NCI-H345 (cell line): ENCODE data around the gene TMEM30A.

Experiments
- DNase-seq: peaks from one replicate; lab custom pipeline; 2025; lab: John Stamatoyannopoulos, UW

The TMEM30A gene

DNA sequence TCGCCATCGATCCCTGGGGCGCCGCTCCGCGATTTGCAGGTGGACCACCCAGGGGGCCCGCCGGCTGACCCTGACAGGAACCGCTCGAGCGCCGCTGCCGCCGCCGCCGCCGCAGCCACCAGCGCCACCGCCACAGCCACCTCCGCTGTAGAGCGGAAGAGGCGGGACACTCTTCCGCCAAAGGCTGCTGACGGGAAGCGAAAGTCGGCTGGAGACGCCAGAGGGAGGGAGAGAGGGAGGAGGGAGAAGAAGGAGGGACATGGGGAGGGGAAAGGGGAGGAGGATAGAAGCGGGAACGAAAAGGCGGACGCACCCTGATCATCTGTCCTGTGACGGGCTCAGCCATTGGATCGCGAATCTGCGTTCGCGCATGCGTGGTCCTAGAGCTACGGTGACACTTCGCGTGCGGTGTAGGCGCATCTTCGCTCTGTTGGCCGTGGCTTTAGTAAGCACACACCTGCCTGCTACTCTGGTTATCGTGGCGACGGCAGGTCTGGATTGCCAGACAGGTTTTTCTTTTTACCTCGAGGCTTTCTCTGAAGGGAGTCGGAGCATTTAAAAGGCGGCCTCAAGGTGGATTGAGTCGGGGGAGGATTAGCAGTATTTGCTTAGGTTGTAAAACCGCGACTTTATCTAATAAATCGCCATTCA, at the start of gene TMEM30A:
Gene TMEM30A, minus strand, starts transcription at position 161 of the 651 bp plus-strand sequence. Its CDS starts 154 bp downstream, at position 7.
- DNase-seq: peak; percentile 98

DNA sequence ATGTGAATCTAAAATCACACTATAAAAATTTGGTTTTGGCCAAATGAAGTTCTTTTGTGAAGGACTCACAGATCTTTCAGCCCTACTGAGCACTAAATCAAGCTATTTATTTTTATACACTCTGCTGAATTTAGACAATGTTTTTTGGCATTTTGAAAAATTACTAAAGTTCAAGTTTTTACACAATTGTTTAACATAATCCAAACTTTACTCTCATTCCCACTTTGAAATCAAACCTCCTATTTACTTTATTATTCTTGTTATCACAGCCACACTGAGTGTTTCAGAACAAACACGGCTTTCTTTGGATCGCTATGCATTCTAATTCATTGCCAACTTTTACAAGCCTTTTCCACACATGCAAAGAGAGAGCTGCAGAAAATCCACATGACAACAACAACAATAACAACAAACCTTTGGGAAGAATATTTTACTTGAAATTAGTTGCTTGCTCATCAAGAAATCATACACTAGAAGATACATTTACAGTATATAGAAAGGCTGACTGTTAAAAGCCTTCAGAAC, 49.1 kb upstream of the TMEM30A start:
- DNase-seq: no peak

DNA sequence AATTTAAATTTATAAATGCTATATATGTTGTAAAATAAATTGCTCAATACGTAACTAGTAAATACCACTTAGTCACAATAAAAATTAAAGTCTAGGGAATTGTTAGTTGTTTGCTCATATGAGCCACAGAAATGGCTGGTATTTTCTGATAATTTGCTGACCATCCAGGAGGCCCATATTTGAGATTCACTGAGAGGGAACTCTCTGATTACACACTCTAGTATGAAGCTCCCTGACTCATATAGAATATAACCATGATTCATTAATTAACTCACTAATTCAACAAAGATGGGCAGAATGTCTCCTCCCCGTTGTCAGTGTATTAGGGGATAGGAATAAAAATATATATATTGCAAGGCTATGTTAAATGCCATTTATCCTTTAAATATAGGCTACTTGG, 46.6 kb upstream of the TMEM30A start:
- no peak for DNase-seq

DNA sequence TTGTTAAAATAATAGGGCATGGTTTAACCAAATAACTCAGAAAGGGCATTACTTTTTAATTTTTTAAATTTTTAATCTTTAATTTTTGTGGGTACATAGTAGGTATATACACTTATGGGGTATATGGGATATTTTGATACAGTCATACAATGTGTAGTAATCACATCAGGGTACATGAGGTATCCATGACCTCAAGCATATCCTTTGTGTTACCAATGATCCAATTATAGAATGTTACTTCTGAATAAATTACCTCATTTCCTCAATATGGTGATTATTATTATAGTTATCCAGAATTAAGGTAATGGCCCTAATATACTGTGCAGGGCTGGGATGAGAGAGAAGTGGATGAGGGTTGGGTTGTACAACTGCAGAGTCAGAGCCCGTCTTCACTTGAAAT, 45.1 kb upstream of the TMEM30A start:
- no peak for DNase-seq

DNA sequence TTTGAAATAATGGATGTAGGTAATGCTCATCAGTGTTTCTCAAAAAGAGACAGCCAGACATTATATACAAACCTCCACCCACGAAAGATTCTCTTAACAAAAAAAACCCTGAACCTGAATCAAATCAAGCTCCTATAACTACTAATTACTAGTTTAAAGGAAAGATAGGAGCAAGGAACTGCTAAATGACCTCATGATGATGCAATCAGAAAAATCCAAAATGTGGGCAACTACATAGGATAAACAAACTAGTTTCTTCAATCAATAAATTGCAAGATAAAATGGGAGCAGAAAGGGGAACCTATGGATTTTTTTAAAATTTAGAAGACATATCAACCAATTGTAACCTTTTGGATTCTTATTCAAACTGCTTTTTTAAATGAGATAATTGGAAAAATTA, 43.2 kb upstream of the TMEM30A start:
- DNase-seq: no peak

DNA sequence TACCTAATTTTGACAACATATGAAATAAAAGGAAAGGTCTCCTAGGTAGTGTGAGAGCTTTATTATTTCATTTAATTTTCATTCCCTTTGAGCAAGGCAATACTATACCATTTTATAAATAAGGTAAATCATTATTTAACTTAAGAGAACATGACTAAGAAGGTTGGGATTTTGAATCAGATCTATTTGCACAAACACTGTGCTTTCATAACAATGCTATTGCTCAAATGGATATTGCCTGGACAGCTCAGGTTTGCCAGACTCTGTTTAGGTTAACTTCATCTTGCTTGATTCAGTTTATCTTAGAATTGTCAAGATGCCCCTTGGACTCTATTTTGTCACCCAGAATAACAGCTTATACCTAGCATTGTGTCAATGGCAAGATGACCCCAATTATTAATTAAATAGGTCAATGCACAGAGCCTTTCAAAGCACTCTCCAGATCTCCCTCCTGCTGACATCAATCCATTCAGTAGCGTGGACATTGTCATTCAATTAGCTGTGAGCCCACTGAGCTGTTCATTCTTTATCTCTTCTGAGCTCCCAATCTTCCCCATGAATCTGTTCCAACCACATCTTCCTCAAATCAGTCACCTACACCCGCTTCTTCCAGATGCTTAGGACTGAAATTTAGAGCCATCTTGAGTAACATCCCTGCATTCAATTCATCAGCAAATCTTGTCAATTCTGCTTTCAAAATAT, 42.1 kb upstream of the TMEM30A start:
- no peak for DNase-seq

DNA sequence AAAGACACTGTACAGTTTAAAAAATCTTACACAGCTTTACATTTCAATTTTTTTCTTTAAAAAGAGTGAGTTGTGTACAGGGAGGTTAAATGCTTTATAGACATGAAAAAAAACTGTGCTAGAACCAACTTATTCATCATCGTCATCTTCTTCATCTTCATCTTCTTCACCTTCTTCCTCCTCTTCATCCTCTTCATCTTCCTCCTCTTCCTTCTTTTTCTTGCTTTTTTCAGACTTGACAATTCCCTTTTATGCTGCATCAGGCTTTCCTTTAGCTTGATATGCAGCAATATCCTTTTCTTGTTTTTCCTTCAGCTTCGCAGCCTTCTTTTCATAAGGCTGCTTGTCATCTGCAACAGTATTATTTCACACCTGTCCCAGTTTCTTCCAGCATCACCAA, 34.3 kb upstream of the TMEM30A start:
- no peak for DNase-seq

DNA sequence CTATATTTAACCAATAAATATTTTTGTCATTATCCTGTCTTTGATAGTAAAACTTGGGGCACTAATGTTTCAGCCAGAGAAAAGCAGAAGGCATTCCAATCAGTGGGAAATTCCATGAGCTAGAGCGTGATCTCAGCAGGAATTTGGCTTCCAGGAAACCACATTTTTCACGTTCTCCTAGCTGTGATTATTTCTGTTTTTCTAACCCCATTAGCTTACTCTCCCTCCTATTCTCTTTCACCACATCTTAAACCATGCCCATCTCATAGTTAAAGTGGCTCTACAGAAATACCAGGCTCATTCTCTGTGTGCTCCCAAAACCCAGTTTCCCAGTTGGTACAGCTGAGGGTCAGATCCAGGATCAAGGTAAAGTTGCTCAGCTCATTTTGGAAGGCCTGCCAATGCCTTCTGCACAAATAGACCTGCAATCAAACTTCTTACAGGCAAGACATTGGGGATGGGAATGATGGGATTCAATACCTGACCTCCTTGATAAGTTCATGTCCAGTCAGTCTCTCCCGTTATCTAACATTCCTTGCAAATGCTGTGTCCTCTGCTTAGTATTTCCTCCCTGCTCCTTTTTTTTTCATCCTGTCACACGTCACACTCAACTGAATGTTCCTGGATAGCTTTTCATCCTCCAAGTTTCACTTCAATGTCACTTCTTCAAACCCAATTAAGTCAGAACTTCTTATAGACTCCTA, 33.1 kb upstream of the TMEM30A start:
- DNase-seq: no peak

DNA sequence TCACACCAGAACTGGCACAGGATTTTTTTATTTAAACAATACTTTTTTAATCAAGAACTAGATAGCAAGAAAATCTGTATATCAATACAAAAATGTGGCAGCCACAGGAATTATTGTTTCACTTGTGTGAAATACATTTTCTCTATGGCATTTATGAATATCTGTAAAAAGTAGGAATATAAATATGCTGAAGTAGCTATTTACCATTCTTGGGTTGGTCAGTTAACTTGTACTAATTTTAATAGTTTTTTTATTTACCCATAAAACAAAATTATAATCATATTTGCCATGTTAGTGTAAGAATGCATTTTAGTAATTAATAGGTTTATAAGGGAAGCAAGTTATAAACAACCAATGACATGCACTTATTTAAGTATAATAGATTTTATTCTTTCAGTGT, 31.4 kb upstream of the TMEM30A start:
- DNase-seq: no peak

DNA sequence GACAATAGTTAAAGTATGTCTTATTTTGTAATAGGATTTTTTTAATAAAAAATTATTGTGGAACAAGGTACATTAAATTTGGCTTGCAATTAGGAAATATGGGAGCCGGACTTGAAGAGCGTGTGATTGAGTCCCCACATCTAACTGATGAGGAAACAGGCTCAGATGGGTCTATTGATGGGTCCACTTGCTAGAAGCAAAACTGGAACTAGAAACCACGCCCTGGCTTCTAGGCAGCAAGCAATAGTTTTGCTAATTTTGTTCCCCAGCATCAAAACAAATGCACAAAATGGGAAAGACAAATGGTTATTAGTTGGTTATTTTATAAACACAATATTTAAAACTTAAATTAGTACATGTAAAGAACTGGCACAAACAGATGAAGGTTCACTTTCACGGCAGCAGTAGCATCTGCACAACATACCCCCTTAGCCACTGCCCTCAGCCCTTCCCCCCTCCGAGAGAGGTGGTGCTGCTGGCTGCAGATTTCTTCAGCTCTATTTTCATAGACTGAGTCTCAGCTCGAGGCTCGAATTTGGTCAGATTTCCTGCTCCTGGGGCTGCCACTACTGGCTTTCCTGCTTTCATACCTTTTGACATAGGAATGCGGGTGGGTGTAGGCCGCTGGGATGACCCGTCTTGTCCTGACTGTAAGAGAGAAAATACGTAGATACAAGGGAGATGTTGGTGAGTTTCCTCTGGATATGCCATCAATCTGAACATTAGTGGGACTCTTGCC, 23.8 kb upstream of the TMEM30A start:
- no peak for DNase-seq

DNA sequence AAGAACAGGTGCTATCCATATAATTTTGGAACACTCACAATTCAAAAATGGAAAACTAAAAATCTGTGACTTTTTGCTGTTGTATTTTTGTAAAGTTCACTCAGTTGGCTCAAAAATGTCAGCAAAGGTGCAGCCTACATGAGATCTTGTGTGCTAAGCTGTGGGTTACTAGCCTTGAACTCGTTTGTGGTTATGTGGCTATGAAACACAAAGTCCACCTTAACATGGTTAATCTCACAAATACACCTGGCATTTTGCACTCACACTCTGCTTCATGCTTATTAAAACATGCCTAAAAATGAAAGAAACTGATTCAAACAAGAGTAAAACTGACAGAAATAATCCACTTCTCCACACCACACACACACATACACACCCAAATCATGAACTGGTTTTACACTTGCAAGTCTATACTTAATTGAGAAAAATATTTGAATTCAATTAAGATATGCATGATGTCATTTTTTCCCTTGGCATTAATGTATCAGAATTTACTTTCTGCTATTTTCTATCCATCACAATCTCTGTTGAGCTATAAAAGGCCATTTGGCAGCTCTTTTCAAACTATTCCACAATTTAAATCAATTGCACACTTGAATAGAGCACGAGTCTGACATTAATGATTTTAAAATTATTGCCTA, 22.9 kb upstream of the TMEM30A start:
- no peak for DNase-seq

DNA sequence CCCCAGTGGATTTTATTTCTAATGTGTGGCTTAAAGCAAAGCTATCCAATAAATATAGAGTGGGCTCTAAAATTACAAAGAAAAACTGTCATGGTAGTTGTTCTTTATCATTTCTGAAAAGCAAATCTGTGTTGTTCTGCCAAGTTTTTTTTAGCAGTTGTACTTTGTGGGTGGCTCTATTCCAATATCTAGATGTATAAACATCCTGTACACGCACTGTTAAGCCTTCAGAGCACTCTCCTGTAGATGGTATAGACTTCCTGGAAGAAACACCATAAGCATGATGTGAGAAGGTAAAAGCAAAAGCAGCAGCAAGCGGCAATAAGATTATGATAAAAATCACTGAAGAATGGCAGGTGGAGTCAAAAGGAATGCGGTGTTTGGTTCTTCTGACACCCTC, 21.5 kb upstream of the TMEM30A start:
- no peak for DNase-seq

DNA sequence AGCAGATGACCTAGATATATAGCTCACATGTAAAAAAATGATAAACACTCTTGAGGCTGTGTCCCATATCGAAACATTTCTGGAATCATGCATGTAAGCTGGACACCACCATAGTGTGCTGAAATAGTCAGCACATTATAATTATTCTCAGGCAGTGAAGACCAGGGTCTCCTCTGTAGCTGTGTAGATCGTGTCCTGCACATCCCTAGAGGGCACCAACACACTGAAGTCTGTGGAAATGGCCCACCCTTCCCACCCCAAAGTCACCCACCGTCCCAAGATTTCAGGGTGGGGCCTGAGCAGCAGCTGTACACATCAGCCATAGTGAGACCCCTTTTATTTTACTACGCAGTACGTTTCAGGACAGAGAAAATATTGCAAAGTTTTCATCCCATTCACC, 21.0 kb upstream of the TMEM30A start:
- no peak for DNase-seq

DNA sequence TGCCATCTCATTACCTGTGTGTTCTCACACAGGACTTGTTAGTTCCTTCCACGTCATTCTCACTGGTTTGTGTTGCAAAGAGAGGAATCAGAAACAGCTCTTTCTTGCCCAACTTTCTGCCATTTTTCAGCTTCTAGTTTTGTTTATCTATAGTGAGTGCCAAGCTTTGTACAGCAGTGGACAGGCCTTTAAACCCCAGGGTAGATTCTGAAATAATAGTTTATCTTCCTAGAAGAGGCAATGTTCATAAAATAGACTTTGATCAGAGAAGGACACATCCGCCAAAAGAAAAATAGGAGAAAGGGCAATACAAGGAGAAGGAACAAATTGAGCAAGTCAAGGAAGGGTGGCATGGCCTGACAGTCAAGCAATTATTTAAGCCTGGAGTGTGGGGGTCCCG, 17.7 kb upstream of the TMEM30A start:
- no peak for DNase-seq

DNA sequence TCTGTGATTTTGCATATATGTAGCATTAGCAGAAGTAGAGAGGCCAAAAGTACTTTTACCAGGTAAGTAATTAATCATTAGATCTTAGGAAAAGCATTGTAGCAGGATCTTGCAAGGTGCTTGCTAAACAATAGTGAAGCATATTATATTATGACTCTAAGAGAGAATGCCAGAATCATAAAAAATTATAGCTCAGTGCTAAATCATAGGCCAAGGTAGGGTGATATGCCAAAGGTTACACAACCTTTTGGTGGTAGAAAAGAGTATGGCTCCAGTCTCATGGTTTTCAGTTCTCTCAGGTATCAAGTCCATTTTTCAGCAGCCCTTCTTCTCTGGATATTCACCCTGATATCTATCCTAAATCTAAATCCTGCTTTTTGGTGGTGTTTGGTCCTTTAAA, 16.9 kb upstream of the TMEM30A start:
- no peak for DNase-seq

DNA sequence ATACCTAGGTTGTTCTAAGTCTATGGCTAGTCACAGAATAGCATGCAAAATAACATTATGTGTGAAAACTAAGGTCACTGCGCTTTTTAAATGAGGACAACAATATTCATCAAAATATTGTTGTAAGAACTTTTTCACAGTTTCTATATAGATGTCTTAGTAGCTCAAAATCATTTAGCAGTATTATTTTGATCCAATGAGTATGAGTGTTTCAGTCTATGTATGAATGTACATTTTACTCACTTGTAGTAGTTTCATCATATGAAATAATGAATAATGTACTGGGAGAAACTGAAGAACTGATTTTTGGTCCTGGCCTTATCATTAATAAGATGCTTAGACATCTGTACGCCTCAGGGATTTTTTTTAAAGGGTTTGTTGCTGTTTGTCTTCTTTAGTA, 16.5 kb upstream of the TMEM30A start:
- no peak for DNase-seq

DNA sequence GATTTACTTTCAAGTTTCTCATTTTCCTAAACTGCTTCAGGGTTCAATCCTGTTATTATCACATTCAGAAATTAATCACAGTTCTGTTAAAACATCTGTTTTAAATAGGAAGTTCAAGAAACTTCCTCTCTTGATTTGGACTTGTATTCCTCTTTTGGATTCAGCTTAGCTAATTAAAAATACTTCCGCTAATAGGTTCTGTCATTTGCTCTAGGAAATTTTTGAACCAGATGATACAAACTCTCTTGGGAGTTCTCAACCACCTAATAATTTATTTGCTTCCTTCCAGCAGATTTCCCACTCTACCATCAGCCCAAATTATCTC, 15.9 kb upstream of the TMEM30A start:
- no peak for DNase-seq

DNA sequence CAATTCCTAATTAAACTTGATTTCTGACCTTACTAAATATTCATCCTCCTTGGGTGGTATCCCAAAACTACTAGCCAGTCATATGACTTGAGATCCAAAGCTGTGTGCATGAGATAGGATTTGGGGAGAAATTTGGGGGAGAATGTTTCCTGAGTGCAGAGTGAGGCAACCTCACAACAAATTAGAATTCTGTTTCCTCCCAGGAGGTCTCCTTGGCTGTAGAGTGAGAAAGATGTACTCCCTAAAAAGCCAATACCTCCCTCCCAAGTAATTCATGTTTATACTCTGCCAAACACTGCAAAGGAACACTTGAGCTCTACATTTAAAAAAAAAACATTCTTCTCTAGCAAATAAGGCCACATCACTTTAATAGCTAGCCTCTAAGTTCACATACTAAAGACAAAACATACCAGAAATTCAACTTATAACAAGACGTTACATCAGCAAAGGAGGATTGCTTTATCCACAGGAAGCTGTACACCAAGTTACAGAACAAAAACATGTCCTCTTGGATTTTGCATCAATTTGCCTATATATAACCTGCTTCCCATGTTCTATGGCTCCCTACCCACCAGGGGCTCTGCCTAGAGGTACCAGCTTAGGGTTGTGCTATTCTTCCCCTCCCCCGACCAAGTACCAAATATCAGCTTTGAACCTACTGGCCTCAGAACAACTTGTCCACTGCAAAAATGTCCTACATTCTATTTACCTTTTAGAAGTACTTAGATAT, 15.4 kb upstream of the TMEM30A start:
- no peak for DNase-seq

DNA sequence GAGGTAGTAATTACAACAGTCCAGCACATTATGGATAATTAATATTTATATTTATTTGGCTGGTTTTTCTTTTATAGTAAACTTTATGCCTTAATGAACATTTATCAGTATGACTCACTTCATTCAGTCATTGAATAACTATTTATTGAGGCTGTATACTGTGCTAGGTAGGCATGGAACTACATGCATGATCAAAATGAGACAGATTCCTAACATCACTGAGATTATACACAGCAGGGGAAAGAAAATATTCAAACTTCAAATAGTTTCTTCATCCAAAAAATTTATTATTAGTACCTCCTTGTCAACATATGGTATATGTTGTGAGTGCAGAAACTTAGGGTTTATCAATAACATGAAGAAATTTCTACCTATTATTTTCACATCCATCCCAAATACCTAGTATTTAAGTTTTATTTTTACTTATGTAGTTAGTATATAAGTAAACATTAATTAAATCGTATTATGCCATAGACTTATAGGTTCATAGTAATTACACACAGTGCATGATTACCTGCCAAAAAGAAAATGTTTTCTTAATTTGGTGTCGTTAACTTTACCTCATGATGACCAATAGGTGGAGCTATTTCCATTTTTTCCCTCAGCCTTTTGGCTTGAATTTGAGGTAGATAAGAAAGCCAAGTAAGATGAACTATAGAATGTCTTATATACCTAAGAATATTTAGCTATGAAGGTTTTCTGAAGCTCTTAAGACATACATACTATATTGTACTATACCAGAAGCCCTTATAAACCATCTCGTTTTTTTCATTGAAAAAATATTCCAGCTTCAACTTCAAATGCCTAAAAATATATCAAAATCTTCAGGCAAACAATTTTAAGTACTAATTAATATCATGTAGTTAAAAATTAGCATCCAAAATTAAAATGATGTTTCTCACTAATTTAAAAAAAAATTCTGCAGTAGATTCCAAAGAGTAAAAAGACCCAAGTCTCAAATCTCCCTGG, 12.5 kb upstream of the TMEM30A start:
- peak; percentile 48 for DNase-seq

DNA sequence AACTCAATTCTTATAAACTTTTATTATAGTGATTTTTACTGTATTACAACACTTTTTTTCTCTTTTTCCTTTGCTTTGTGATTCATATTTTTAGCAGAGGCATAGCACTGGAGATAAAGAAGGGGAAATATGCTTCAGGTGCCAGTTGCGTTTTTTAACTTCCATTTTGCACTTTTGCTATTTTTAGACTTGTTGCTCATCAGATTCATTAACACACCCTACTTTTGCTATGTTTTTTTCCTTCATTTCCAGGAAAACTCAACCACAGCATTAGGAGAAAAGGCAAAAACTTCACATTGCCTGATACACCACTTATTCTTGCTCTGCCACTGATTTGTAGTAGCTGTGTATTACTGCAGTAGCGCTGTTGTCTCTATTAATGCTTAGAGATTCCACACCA, 8.0 kb upstream of the TMEM30A start:
- no peak for DNase-seq
